Measurements from ENCODE around the gene VAV3. TPM values are rescaled to one million over a fixed set of nuclear protein-coding genes. Genes with fewer than 3 reads are reported as not detected.

The VAV3 gene
- total RNA-seq, 2 donors from 2014 or later = 18.4 to 21.4 TPM

DNA sequence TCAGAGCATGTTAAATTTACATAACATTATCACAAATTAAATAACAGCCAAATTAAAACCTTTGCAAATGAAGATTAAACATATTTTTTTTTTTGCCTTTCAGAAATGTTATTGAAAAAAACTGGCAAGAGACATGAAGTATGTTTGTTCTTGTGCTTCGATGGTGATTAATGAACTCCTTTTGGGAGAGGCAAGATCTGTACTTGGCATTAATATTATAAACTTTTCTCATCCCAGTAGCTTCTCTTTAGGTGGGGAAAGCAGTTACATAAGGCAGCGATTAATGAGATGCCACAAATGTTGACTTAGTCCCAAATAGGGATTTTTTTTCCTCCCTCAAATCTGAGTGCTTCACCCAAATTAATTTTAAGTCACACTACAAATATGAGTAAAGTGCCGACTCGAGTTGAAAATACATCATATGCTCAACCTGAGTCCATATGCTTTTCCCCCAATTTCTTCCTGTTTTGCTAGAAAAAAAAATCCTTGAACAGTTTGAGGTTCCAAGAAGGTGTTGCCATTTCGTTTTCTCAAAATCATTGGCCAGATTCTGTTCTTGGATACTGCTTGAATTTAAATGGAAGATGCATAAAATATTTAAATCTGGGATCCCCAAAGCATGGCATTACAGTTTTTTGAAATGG, 294.5 kb downstream of the VAV3 start:
- Histone ChIP-seq H3K27me3 (no peaks in the 10 kb centered on the region), H3K4me1 (peaks cover 14% of the 10 kb centered on the region), H3K36me3 (replicated peaks in 1 of 2; ENCODE audit: insufficient read depth in 1 of 2, low read depth in 2 of 2) (no peaks in the 10 kb centered on the region), H3K4me3 (no peak overlapping the region), H3K27ac (peak overlapping the region in 3 of 4 donors; percentile 17 to 44 (median 24)), H3K9me3 (no peaks in the 10 kb centered on the region)
- no peak for ATAC-seq
- TF ChIP-seq POLR2A (IDR thresholded peaks at IDR 0.05) = no peak
- TF ChIP-seq, protein P1, sequence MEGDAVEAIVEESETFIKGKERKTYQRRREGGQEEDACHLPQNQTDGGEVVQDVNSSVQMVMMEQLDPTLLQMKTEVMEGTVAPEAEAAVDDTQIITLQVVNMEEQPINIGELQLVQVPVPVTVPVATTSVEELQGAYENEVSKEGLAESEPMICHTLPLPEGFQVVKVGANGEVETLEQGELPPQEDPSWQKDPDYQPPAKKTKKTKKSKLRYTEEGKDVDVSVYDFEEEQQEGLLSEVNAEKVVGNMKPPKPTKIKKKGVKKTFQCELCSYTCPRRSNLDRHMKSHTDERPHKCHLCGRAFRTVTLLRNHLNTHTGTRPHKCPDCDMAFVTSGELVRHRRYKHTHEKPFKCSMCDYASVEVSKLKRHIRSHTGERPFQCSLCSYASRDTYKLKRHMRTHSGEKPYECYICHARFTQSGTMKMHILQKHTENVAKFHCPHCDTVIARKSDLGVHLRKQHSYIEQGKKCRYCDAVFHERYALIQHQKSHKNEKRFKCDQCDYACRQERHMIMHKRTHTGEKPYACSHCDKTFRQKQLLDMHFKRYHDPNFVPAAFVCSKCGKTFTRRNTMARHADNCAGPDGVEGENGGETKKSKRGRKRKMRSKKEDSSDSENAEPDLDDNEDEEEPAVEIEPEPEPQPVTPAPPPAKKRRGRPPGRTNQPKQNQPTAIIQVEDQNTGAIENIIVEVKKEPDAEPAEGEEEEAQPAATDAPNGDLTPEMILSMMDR (IDR thresholded peaks at IDR 0.05) = no peak
- intact Hi-C loops (cut with DNase I) = no loop called here
- DNase-seq = no peak
- 25 to 31% methylated on average over 5 of the region's 5 CpGs for WGBS, 2 donors

- TF ChIP-seq POLR2A (IDR thresholded peaks at IDR 0.05) = no peak
- Histone ChIP-seq H3K4me1 (peaks cover 14% of the 10 kb centered on the region), H3K27me3 (no peaks in the 10 kb centered on the region), H3K36me3 (replicated peaks in 1 of 2; ENCODE audit: insufficient read depth in 1 of 2, low read depth in 2 of 2) (no peaks in the 10 kb centered on the region), H3K27ac (peak overlapping the region in 3 of 4 donors; percentile 17 to 44 (median 24)), H3K4me3 (no peak overlapping the region), H3K9me3 (no peaks in the 10 kb centered on the region)
- 9 to 10% methylated on average over 1 of the region's 1 CpG for WGBS, 2 donors
- intact Hi-C loops (cut with DNase I) = no loop called here
- DNase-seq (peak; percentile 45 to 70 (median 62)), ATAC-seq (peak; percentile 60)
Observed at GRCh38 chr1:107669996-107670395, 295.0 kb downstream of the VAV3 start.

GRCh38 chr1:107668762-107669161, 296.2 kb downstream of the VAV3 start:
- H3K36me3 ChIP-seq (replicated peaks in 1 of 2; ENCODE audit: insufficient read depth in 1 of 2, low read depth in 2 of 2) = no peaks in the 10 kb centered on the region
- TF ChIP-seq, protein P1 (IDR thresholded peaks at IDR 0.05) = no peak
- no peak for TF ChIP-seq POLR2A (IDR thresholded peaks at IDR 0.05)
- H3K9me3 ChIP-seq = no peaks in the 10 kb centered on the region
- DNase-seq (no peak), ATAC-seq (no peak)
- no peak overlapping the region for H3K4me3 ChIP-seq
- no peaks in the 10 kb centered on the region for H3K27me3 ChIP-seq
- WGBS, 2 donors = 30 to 39% methylated on average over 6 of the region's 6 CpGs
- peak overlapping the region in 3 of 4 donors; percentile 11 to 39 (median 24) for H3K27ac ChIP-seq
- intact Hi-C loops (cut with DNase I) = no loop called here
- peaks cover 19% of the 10 kb centered on the region for H3K4me1 ChIP-seq

GRCh38 chr1:107666493-107666892, 298.5 kb downstream of the VAV3 start:
- 42 to 54% methylated on average over 5 of the region's 5 CpGs for WGBS, 2 donors
- intact Hi-C loops (cut with DNase I) = no loop called here
- peak overlapping the region in 3 of 4 donors; percentile 23 to 54 (median 28) for H3K27ac ChIP-seq
- ATAC-seq (no peak), DNase-seq (no peak)
- H3K4me3 ChIP-seq = no peak overlapping the region
- H3K9me3 ChIP-seq = no peaks in the 10 kb centered on the region
- TF ChIP-seq, protein P1 (IDR thresholded peaks at IDR 0.05) = no peak
- no peak for TF ChIP-seq POLR2A (IDR thresholded peaks at IDR 0.05)
- H3K27me3 ChIP-seq = no peaks in the 10 kb centered on the region
- no peaks in the 10 kb centered on the region for H3K36me3 ChIP-seq (replicated peaks in 1 of 2; ENCODE audit: insufficient read depth in 1 of 2, low read depth in 2 of 2)
- peaks cover 19% of the 10 kb centered on the region for H3K4me1 ChIP-seq

DNA sequence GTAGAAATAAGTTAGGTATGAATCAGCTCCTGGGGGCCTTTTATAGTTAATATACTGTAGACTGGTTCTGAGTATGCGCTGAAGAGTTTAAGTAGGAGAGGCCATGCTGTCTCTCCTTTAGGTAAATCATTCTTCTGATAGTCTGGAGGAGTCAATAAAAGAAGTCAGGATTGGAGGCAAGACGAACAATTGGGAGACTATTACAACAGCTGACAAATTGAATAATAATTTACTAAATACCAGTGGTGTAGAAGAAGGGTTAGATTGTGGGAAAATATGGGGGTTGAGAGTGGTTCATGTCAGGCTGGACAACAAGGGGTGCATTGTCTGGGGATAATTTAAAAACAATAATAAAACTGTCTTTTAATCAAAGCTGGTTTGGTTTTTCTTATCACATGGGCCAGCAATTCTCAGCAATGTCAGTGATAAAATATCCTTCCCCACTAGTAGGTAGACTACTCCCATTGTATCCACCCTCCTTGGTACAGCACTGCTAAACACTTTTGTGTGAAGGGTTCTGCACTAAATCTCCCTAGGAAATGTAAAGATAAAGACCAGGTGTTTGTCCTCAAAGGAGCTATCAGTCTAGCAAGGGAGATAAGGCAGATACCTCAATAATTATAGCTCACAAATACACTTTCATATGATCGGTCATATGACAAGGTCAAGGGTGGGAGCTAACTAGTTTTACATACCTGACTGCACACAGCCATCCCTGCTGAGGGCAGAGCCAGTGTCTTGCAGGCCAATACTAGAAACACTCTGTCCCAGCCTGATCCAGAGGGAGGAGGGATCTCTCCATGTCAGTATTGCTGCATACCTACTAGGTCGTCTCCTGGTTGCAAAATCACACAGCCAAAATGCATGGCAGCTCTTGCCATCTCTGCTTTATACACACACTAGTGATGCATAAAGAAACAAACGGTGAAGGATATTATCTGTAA, 299.7 kb downstream of the VAV3 start:
- intact Hi-C loops (cut with DNase I) = no loop called here
- DNase-seq = no peak

More for the DNA sequence above, 299.7 kb downstream of the VAV3 start:
- no peak for TF ChIP-seq POLR2A (IDR thresholded peaks at IDR 0.05)
- TF ChIP-seq, protein P1 (IDR thresholded peaks at IDR 0.05) = no peak
- Histone ChIP-seq H3K27ac (peak overlapping the region in 3 of 4 donors; percentile 28 to 54 (median 36)), H3K9me3 (no peaks in the 10 kb centered on the region), H3K27me3 (no peaks in the 10 kb centered on the region), H3K4me1 (peaks cover 13% of the 10 kb centered on the region), H3K4me3 (no peak overlapping the region), H3K36me3 (replicated peaks in 1 of 2; ENCODE audit: insufficient read depth in 1 of 2, low read depth in 2 of 2) (no peaks in the 10 kb centered on the region)
- peak; percentile 78 for ATAC-seq
- WGBS, 2 donors = 22 to 30% methylated on average over 5 of the region's 5 CpGs

Data from body of pancreas (tissue), 4 donors.